ENCODE data around the gene KDM3B.
"Not testable (repeated sequence)": the region's sequence is repeated elsewhere in the genome, so short reads cannot be mapped to it uniquely, and the experiment has no call there.

The KDM3B gene

GRCh38 chr5:138469540-138470321 is 117.2 kb downstream of the KDM3B start:
- DNase-seq = peak; percentile 82

DNA sequence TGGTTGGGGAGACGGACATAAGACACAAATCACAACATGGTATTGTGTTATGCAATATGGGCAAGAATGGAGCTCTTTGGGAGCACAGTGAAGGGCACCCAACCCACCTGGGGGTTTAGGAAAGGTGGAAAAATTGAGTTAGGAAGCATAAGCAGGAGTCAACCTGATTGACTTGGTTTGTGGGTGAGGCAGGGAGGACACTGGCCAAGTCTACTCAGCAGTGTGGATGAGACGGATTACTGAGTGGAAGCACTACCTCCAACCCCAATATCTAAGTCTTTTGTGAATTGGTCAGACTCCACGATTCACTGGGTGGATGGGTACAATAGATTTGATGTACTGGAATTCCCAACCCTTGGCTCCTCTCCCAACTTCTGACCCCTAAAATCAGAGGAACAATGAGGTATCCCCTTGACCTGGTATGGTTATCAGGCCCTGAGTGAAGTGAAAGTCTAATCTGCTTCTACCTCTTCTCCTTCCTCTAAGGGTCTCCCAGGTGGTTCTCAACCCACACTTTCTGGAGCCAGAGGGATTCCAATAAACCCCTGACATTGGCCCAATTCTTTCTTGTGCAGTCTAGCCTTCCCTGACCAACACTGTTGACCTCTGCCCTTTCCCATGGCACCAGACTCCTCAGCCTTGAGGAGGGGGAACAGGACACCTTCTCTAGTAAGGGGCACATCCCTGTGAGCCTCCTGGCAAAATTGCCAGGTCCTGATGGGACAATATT is 118.0 kb downstream of the KDM3B start:
- DNase-seq = peak; percentile 62

DNA sequence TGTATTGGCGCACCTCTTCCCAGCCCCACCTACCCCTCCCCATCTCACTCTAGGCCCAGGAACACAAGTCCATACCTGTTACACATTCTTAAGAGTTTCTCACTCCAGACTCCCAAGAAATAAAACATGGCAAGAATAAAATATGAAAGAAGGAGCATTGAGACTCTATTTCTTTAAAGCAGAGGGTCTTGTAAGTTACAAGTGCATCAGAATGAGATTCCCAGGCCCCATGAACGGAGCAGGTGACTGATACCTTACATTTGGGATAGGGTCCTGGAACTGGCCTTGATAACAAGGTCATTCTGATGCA is 118.5 kb downstream of the KDM3B start:
- DNase-seq = no peak

DNA sequence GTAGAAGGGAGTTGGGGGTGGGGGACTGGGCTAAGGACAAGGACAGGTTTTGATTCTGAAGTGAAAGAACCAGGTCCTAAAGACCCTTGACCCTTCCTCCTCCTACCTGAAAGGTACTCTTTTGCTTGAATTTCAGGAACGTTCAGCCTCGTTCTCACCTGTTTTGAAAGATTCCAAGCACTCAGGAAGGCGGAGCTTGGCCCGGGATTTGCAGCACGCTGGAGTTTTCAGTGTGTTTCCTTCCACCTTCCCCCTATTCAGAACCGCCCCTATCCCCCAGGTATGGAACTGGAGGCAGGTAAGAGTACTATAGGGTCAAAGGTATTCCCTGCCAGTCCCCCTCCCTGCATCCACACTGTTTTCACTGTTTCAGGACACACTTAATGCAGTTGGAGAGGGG is 119.9 kb downstream of the KDM3B start:
- DNase-seq = no peak

GRCh38 chr5:138473151-138473550 is 120.7 kb downstream of the KDM3B start:
- not testable (repeated sequence) for DNase-seq

- no peak for DNase-seq
Measured at GRCh38 chr5:138476918-138477317, 124.4 kb downstream of the KDM3B start.

DNA sequence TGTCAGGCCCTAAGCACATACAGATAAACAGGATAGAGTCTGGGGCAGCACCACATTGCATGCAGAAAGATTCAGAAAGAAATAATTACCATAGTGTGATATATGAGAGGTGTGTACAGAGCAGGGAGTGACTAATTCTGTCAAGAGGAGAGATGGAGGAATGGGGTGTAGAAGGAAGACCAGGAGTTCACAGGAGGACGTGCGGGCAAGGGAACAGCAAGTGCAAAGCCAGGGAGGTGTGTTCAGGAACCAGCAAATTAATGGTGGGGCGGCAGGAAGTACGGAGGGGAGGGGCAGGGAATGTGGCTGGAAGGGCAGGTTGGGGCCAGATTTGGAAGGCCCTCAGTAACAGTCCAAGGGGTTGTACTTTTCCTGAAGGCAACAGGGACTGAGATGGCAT is 130.2 kb downstream of the KDM3B start:
- DNase-seq = no peak

Measured in islet precursor cell (in vitro differentiated cells).